Measurements from ENCODE around the gene RPL10.

DNA sequence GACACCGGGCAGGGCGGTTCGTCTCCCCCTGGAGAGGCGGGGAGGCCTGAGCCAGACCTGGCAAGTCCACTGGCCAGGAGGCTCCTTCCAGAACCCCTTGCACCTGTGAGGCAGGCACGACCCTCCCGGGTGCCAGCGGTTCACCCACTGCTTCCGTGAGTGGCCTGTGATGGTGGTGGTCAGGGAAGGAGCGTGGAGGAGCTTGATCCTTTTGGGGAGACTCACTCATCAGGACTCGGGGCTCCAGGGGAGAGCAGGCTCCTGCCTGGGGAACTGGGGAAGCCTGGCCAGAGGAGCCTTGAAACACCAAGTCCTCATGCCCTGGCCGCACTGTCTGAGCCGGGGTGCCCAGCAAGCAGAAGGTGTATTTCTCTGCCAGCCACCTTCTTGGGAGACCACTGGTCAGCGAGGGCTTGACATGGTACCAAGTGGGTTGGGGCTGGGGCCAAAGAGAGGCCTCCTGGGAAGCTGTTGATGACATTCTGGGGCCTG is 46.6 kb downstream of the RPL10 start:
- TF ChIP-seq, protein P1, sequence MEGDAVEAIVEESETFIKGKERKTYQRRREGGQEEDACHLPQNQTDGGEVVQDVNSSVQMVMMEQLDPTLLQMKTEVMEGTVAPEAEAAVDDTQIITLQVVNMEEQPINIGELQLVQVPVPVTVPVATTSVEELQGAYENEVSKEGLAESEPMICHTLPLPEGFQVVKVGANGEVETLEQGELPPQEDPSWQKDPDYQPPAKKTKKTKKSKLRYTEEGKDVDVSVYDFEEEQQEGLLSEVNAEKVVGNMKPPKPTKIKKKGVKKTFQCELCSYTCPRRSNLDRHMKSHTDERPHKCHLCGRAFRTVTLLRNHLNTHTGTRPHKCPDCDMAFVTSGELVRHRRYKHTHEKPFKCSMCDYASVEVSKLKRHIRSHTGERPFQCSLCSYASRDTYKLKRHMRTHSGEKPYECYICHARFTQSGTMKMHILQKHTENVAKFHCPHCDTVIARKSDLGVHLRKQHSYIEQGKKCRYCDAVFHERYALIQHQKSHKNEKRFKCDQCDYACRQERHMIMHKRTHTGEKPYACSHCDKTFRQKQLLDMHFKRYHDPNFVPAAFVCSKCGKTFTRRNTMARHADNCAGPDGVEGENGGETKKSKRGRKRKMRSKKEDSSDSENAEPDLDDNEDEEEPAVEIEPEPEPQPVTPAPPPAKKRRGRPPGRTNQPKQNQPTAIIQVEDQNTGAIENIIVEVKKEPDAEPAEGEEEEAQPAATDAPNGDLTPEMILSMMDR (IDR thresholded peaks at IDR 0.05; ENCODE audit: low read depth, low read length) = no peak
- no peak for TF ChIP-seq EZH2phosphoT487 (IDR thresholded peaks at IDR 0.05; ENCODE audit: low read depth)
